Prostate gland (tissue), 2 donors: ENCODE results near the gene PTGER2.

Experiments
- CTCF ChIP-seq, 4 experiments: fragments of 200-600 bp in 2 of 4; fragments of 450-650 bp in 2 of 4; sonication (generic) in 2 of 4; IDR thresholded peaks; 1 replicate in 3 of 4; 2 replicates in 1 of 4; pipeline ENCODE4 v1.5.1; 2016 to 2019; ENCODE audit warnings: antibody characterized with exemption in 4 of 4, mild to moderate bottlenecking in 2 of 4, moderate library complexity in 2 of 4
- POLR2AphosphoS5 ChIP-seq: sonication (generic); formaldehyde crosslinking; IDR thresholded peaks from one replicate; pipeline ENCODE4 v1.6.1; 2017; ENCODE audit warnings: antibody characterized with exemption

- TF ChIP-seq CTCF (IDR thresholded peaks at IDR 0.05) (no peak), POLR2AphosphoS5 (peak; percentile 15)
Measured at GRCh38 chr14:52279408-52279807, 34.7 kb upstream of the PTGER2 start.
